Liver (tissue), 9 donors: ENCODE results near the gene TUBA4A. TPM values are rescaled to one million over a fixed set of nuclear protein-coding genes. Genes with fewer than 3 reads are reported as not detected.

Experiments used
- DNase-seq: peaks from one replicate; pipeline ENCODE4 v3.0.0-alpha.2; 2017; ENCODE audit warnings: low spot score
- H3K27ac ChIP-seq, 2 donors: one replicate each; pipeline ENCODE4 v1.7.0; 2013; ENCODE audit warnings: inconsistent platforms in 2 of 2, low read length in 2 of 2, control low read depth in 1 of 2, low read depth in 1 of 2, mild to moderate bottlenecking in 1 of 2
- H3K27me3 ChIP-seq, 4 donors: one replicate each; pipeline versions ENCODE4 v1.6.1 to v1.7.0; 2013; ENCODE audit warnings: low read length in 3 of 4, inconsistent platforms in 1 of 4, mild to moderate bottlenecking in 1 of 4, moderate library complexity in 1 of 4; ENCODE audit not compliant: control insufficient read depth in 4 of 4, insufficient read depth in 4 of 4
- H3K36me3 ChIP-seq, 4 donors: one replicate each; pipeline versions ENCODE4 v1.6.1 to v1.7.0; 2013; ENCODE audit warnings: low read length in 3 of 4, mild to moderate bottlenecking in 3 of 4, low read depth in 1 of 4, moderate library complexity in 1 of 4; ENCODE audit not compliant: control insufficient read depth in 4 of 4, insufficient read depth in 3 of 4
- H3K4me1 ChIP-seq, 4 donors: one replicate each; pipeline versions ENCODE4 v1.6.1 to v1.7.0; 2013; ENCODE audit warnings: low read length in 3 of 4, mild to moderate bottlenecking in 3 of 4, moderate library complexity in 1 of 4; ENCODE audit not compliant: control insufficient read depth in 4 of 4, insufficient read depth in 4 of 4
- H3K4me3 ChIP-seq, 3 donors: one replicate each; pipeline versions ENCODE4 v1.6.1 to v1.7.0; 2013; ENCODE audit warnings: low read length in 3 of 3, control low read depth in 1 of 3, low read depth in 1 of 3, mild to moderate bottlenecking in 1 of 3
- H3K9ac ChIP-seq, 2 donors: one replicate each; pipeline ENCODE4 v1.7.0; 2013; ENCODE audit warnings: low read length in 2 of 2, mild to moderate bottlenecking in 2 of 2, moderate library complexity in 2 of 2, control low read depth in 1 of 2, low read depth in 1 of 2
- H3K9me3 ChIP-seq, 4 donors: one replicate each; pipeline versions ENCODE4 v1.6.1 to v1.7.0; 2013; ENCODE audit warnings: low read length in 3 of 4; ENCODE audit not compliant: control insufficient read depth in 4 of 4
- EGR1 ChIP-seq, 2 donors: IDR thresholded peaks; 2 replicates each; pipeline ENCODE4 v1.6.1; 2016 to 2018; ENCODE audit warnings: antibody characterized with exemption in 2 of 2, low read depth in 2 of 2
- FOXA1 ChIP-seq: IDR thresholded peaks from 2 replicates; pipeline ENCODE4 v1.6.1; 2016; ENCODE audit warnings: antibody characterized with exemption
- FOXA2 ChIP-seq: IDR thresholded peaks from 2 replicates; pipeline ENCODE4 v1.6.1; 2016; ENCODE audit warnings: antibody characterized with exemption
- GABPA ChIP-seq, 2 donors: IDR thresholded peaks in 1 of 2; conservative IDR thresholded peaks in 1 of 2; 2 replicates each; pipeline ENCODE4 v1.6.1; 2016; ENCODE audit warnings: antibody characterized with exemption in 2 of 2, mild to moderate bottlenecking in 1 of 2, moderate library complexity in 1 of 2
- HNF4A ChIP-seq, 2 donors: conservative IDR thresholded peaks; 2 replicates each; pipeline ENCODE4 v1.6.1; 2016; ENCODE audit warnings: antibody characterized with exemption in 2 of 2, mild to moderate bottlenecking in 2 of 2
- HNF4G ChIP-seq: IDR thresholded peaks from 2 replicates; pipeline ENCODE4 v1.6.1; 2016; ENCODE audit warnings: antibody characterized with exemption
- JUND ChIP-seq, 2 donors: IDR thresholded peaks; 2 replicates each; pipeline ENCODE4 v1.6.1; 2016; ENCODE audit warnings: antibody characterized with exemption in 2 of 2
- NR2F2 ChIP-seq: IDR thresholded peaks from 2 replicates; pipeline ENCODE4 v1.6.1; 2016; ENCODE audit warnings: antibody characterized with exemption
- RAD21 ChIP-seq, 2 donors: IDR thresholded peaks; 2 replicates each; pipeline ENCODE4 v1.6.1; 2016; ENCODE audit warnings: antibody characterized with exemption in 2 of 2, mild to moderate bottlenecking in 2 of 2
- RXRA ChIP-seq, 2 donors: IDR thresholded peaks; 2 replicates each; pipeline ENCODE4 v1.6.1; 2017 to 2018; ENCODE audit warnings: antibody characterized with exemption in 2 of 2, mild to moderate bottlenecking in 1 of 2
- SP1 ChIP-seq: IDR thresholded peaks from 2 replicates; pipeline ENCODE4 v1.6.1; 2018; ENCODE audit warnings: antibody characterized with exemption, mild to moderate bottlenecking
- TAF1 ChIP-seq: conservative IDR thresholded peaks from 2 replicates; pipeline ENCODE4 v1.6.1; 2016; ENCODE audit warnings: antibody characterized with exemption, mild to moderate bottlenecking
- YY1 ChIP-seq: IDR thresholded peaks from 2 replicates; pipeline ENCODE4 v1.6.1; 2016; ENCODE audit warnings: antibody characterized with exemption, mild to moderate bottlenecking
- WGBS: extraction: QIAGEN DNeasy Blood & Tissue Kit; methylation state at CpG from one replicate; pipeline ENCODE4 v1.1.7; 2013; 5-methylcytosine and 5-hydroxymethylcytosine counted together
- polyA plus RNA-seq, 2 donors: library from polyadenylated mRNA; stranded (reverse) in 1 of 2; unstranded in 1 of 2; fragments of 200-250 nt in 1 of 2; fragments of >200 nt in 1 of 2; fragmentation: Nextera tagmentation in 1 of 2; extraction: Ambion mirVana in 1 of 2; gene quantifications; one replicate each; pipeline versions ENCODE4 v1.2.1 to v1.2.3, GENCODE V29; 2013 to 2015
- total RNA-seq, 2 donors: library from RNA; depleted of rRNA; stranded (reverse); fragments of >200 nt; gene quantifications; one replicate each; pipeline ENCODE4 v1.2.3, GENCODE V29; 2014
- TF ChIP-seq, protein P1 (sequence below): IDR thresholded peaks from 2 replicates; pipeline ENCODE4 v1.6.1; 2016; ENCODE audit warnings: antibody characterized with exemption
- TF ChIP-seq, protein P2 (sequence below): IDR thresholded peaks from 2 replicates; pipeline ENCODE4 v1.6.1; 2016; ENCODE audit warnings: antibody characterized with exemption
- TF ChIP-seq, protein P3 (sequence below): IDR thresholded peaks from 2 replicates; pipeline ENCODE4 v1.6.1; 2016; ENCODE audit warnings: antibody characterized with exemption, mild to moderate bottlenecking
- TF ChIP-seq, protein P4 (sequence below): fragments of 150-350 bp; IDR thresholded peaks from 2 replicates; pipeline ENCODE4 v1.5.1; 2017; ENCODE audit warnings: improper control_type of control experiment, low read depth, low read length; ENCODE audit not compliant: missing input control
- TF ChIP-seq, protein P5 (sequence below): IDR thresholded peaks from 2 replicates; pipeline ENCODE4 v1.6.1; 2016; ENCODE audit warnings: antibody characterized with exemption
- donor health status: healthy.
- donor health status: healthy.
- donor health status: healthy.
- donor health status: healthy.
- donor health status: healthy.

TUBA4A gene
- total and polyA plus RNA-seq, 4 donors: 16.2 to 63.1 (median 31.6) TPM

DNA sequence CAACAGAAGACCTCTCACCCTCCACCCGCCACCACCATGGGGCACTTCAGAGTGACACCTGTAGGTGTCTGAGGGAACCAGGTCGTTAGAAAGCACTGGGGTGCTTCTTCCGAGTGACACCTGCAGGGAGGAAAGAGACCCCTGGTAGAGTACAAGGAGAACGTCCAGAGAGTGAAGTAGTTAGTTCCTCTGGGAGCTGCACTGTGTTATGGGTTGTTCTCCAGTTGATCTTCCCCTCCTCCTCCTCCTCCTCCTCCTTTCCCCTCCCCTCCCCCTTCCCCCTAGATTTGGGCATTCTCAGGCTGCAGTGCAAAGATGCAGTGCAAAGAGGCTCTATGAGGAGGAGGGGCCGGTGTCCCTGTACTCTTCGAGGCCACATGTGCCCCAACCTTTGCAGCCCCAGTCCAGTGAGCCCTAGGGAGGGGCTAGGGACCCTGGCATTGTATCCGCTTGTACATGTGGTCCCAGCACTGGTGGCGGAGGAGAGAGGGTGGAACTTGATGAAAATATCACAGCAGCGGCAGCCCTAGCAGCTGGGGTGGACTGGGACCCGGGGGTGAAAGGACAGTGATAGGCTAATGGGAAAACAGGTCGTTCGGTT, 26.3 kb upstream of the TUBA4A start (continued):
- TF ChIP-seq, protein P1, sequence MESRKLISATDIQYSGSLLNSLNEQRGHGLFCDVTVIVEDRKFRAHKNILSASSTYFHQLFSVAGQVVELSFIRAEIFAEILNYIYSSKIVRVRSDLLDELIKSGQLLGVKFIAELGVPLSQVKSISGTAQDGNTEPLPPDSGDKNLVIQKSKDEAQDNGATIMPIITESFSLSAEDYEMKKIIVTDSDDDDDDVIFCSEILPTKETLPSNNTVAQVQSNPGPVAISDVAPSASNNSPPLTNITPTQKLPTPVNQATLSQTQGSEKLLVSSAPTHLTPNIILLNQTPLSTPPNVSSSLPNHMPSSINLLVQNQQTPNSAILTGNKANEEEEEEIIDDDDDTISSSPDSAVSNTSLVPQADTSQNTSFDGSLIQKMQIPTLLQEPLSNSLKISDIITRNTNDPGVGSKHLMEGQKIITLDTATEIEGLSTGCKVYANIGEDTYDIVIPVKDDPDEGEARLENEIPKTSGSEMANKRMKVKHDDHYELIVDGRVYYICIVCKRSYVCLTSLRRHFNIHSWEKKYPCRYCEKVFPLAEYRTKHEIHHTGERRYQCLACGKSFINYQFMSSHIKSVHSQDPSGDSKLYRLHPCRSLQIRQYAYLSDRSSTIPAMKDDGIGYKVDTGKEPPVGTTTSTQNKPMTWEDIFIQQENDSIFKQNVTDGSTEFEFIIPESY: no peak
- TF ChIP-seq TAF1 (no peak), EGR1 (IDR thresholded peaks at IDR 0.05; ENCODE audit: low read depth in 2 of 2) (no peak), JUND (IDR thresholded peaks at IDR 0.05) (no peak)

DNA sequence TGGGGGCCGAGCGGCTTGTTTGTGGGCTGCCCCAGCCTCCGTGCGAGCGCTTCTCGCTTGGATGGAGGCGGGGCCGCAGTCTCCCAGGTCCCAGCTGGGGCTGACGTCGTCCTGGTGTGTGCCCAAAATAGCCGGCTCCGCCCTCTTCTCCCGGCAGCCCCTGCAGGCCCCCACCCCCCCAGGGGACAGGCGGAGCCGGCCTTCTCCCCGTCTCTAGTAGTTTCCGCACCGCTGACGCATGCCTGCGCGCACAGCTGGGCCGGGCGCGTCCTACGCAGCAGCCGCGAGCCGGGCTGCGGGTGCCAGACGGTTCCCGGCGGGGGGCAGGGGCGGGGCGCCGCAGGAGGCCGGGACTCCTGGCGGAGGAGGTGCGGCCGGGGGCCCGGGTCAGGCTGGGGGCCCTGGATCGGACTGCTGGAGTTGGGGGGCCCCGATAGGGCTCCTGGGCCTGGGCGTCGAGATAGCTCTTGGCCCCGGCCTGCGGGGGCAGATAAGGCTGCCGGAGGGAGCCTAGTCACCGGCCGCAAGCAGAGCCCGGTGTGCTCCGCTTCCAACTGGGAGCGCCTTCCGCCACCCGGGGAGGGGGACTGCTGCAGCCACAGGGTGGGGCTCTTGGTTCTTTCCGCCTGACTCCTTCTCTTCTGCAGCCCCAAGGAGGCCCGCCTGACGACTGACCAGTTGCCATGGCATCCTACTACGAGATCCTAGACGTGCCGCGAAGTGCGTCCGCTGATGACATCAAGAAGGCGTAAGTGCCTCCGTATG, 25.6 kb upstream of the TUBA4A start, which contains the start of gene DNAJB2:
Gene DNAJB2, plus strand, starts transcription at position 216 of the 765 bp plus-strand sequence. Its CDS starts 468 bp downstream, at position 684.
- no peak for TF ChIP-seq GABPA (IDR thresholded peaks at IDR 0.05 in 1 of 2, conservative IDR thresholded peaks at IDR 0.05 in 1 of 2)
- TF ChIP-seq RXRA (IDR thresholded peaks at IDR 0.05): peak in 1 of 2 donors; percentile 20
- TF ChIP-seq YY1: peak; percentile 68
- no peak for TF ChIP-seq EGR1 (IDR thresholded peaks at IDR 0.05; ENCODE audit: low read depth in 2 of 2)
- TF ChIP-seq HNF4G: no peak
- TF ChIP-seq HNF4A (conservative IDR thresholded peaks at IDR 0.05): peak; percentile 11 to 17
- TF ChIP-seq, protein P2, sequence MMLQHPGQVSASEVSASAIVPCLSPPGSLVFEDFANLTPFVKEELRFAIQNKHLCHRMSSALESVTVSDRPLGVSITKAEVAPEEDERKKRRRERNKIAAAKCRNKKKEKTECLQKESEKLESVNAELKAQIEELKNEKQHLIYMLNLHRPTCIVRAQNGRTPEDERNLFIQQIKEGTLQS: no peak
- TF ChIP-seq, protein P3, sequence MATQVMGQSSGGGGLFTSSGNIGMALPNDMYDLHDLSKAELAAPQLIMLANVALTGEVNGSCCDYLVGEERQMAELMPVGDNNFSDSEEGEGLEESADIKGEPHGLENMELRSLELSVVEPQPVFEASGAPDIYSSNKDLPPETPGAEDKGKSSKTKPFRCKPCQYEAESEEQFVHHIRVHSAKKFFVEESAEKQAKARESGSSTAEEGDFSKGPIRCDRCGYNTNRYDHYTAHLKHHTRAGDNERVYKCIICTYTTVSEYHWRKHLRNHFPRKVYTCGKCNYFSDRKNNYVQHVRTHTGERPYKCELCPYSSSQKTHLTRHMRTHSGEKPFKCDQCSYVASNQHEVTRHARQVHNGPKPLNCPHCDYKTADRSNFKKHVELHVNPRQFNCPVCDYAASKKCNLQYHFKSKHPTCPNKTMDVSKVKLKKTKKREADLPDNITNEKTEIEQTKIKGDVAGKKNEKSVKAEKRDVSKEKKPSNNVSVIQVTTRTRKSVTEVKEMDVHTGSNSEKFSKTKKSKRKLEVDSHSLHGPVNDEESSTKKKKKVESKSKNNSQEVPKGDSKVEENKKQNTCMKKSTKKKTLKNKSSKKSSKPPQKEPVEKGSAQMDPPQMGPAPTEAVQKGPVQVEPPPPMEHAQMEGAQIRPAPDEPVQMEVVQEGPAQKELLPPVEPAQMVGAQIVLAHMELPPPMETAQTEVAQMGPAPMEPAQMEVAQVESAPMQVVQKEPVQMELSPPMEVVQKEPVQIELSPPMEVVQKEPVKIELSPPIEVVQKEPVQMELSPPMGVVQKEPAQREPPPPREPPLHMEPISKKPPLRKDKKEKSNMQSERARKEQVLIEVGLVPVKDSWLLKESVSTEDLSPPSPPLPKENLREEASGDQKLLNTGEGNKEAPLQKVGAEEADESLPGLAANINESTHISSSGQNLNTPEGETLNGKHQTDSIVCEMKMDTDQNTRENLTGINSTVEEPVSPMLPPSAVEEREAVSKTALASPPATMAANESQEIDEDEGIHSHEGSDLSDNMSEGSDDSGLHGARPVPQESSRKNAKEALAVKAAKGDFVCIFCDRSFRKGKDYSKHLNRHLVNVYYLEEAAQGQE: peak; percentile 70
- TF ChIP-seq, protein P4, sequence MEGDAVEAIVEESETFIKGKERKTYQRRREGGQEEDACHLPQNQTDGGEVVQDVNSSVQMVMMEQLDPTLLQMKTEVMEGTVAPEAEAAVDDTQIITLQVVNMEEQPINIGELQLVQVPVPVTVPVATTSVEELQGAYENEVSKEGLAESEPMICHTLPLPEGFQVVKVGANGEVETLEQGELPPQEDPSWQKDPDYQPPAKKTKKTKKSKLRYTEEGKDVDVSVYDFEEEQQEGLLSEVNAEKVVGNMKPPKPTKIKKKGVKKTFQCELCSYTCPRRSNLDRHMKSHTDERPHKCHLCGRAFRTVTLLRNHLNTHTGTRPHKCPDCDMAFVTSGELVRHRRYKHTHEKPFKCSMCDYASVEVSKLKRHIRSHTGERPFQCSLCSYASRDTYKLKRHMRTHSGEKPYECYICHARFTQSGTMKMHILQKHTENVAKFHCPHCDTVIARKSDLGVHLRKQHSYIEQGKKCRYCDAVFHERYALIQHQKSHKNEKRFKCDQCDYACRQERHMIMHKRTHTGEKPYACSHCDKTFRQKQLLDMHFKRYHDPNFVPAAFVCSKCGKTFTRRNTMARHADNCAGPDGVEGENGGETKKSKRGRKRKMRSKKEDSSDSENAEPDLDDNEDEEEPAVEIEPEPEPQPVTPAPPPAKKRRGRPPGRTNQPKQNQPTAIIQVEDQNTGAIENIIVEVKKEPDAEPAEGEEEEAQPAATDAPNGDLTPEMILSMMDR: no peak
- peak; percentile 55 to 65 for TF ChIP-seq JUND (IDR thresholded peaks at IDR 0.05)
- TF ChIP-seq FOXA2: no peak
- TF ChIP-seq TAF1: peak; percentile 53
- TF ChIP-seq FOXA1: no peak
- TF ChIP-seq, protein P1: no peak
- peak; percentile 67 for TF ChIP-seq SP1
- peak in 1 of 2 donors; percentile 25 for TF ChIP-seq RAD21 (IDR thresholded peaks at IDR 0.05)
- TF ChIP-seq NR2F2: no peak
- TF ChIP-seq, protein P5, sequence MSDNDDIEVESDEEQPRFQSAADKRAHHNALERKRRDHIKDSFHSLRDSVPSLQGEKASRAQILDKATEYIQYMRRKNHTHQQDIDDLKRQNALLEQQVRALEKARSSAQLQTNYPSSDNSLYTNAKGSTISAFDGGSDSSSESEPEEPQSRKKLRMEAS: no peak
- 3% methylated on average over 65 of the region's 65 CpGs for WGBS
- DNase-seq: peak; percentile 95
- H3K9me3 ChIP-seq: no peaks in the 10 kb centered on the region
- peak within 1 kb of the TSS; percentile 55 to 80 (median 72) for H3K4me3 ChIP-seq
- peak within 1 kb of the TSS; percentile 96 to 98 for H3K27ac ChIP-seq
- peaks cover 2 to 32% (median 28%) of the 10 kb centered on the region in 4 donors for H3K36me3 ChIP-seq
- H3K9ac ChIP-seq: peak within 1 kb of the TSS; percentile 89 to 94
- H3K4me1 ChIP-seq: peaks cover 7 to 24% (median 14%) of the 10 kb centered on the region in 4 donors
- H3K27me3 ChIP-seq: no peaks in the 10 kb centered on the region
